Prostate gland (tissue), 2 donors: ENCODE data around the gene GLMP.

Experiments used
- POLR2A ChIP-seq: fragments of 450-650 bp; IDR thresholded peaks from one replicate; pipeline ENCODE4 v1.6.1; 2016; ENCODE audit warnings: antibody characterized with exemption, mild to moderate bottlenecking
- POLR2AphosphoS5 ChIP-seq: sonication (generic); formaldehyde crosslinking; IDR thresholded peaks from one replicate; pipeline ENCODE4 v1.6.1; 2017; ENCODE audit warnings: antibody characterized with exemption
- TF ChIP-seq, protein P1 (sequence below), 4 experiments: fragments of 200-600 bp in 2 of 4; fragments of 450-650 bp in 2 of 4; sonication (generic) in 2 of 4; IDR thresholded peaks; 1 replicate in 3 of 4; 2 replicates in 1 of 4; pipeline ENCODE4 v1.5.1; 2016 to 2019; ENCODE audit warnings: antibody characterized with exemption in 4 of 4, mild to moderate bottlenecking in 2 of 4, moderate library complexity in 2 of 4

DNA sequence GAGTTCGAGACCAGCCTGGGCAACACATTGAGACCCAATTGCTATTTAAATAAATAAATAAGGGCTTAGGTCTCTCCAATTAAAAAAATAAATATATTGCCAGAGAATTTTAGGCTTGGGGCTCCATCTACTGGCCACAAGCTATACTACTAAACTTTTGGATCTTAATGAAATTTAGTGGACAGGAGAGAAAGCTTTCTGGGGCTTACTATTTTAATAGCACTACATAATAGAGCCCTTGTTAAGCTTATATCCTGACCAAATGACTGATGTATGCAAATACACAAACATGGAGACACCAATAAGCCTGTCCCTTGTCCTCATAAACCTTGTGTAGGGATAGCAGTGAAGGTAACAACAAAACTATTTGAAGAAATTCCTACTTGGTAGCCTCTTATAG is 24.2 kb upstream of the GLMP start:
- TF ChIP-seq POLR2A (no peak), POLR2AphosphoS5 (no peak)
- TF ChIP-seq, protein P1, sequence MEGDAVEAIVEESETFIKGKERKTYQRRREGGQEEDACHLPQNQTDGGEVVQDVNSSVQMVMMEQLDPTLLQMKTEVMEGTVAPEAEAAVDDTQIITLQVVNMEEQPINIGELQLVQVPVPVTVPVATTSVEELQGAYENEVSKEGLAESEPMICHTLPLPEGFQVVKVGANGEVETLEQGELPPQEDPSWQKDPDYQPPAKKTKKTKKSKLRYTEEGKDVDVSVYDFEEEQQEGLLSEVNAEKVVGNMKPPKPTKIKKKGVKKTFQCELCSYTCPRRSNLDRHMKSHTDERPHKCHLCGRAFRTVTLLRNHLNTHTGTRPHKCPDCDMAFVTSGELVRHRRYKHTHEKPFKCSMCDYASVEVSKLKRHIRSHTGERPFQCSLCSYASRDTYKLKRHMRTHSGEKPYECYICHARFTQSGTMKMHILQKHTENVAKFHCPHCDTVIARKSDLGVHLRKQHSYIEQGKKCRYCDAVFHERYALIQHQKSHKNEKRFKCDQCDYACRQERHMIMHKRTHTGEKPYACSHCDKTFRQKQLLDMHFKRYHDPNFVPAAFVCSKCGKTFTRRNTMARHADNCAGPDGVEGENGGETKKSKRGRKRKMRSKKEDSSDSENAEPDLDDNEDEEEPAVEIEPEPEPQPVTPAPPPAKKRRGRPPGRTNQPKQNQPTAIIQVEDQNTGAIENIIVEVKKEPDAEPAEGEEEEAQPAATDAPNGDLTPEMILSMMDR (IDR thresholded peaks at IDR 0.05) = peak in 3 of 4 experiments; percentile 35 to 55 (median 52)
